Measurements from ENCODE around the gene XYLB.

DNA sequence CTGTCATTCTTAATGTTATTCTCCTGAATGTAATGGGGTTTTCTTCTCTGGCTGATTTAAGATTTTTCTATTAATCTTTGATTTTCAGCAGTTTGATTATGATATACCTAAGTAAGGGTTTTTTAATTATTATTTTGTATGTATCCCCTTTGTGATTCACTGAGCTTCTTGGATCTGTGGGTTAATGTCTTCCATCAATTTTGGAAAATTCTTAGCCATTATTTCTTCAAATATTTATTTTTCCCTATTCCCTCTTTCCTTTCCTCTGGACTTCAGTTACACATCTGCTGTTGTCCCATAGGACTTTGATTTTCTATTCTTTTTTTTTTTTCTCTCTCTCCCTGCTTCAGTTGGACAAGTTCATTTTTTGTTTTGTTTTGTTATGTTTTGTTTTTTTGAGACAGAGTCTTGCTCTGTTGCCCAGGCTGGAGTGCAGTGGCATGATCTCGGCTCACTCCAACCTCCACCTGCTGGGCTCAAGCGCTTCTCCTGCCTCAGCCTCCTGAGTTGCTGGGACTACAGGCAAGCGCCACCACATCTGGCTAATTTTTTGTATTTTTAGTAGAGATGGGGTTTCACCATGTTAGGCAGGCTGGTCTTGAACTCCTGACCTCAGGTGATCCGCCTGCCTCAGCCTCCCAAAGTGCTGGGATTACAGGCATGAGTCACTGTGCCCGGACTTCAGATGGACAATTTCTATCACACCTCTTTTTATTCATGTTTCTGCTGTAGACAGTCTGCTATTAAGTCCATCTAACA, 40.6 kb downstream of the XYLB start:
- TF ChIP-seq CTCF (IDR thresholded peaks at IDR 0.05) (no peak), POLR2AphosphoS5 (IDR thresholded peaks at IDR 0.05; ENCODE audit: low read depth, low read length) (no peak), TCF7L2 (IDR thresholded peaks at IDR 0.05; ENCODE audit: low read depth, low read length) (no peak), SIN3A (IDR thresholded peaks at IDR 0.05; ENCODE audit: borderline replicate concordance, insufficient read depth, low read depth, low read length) (no peak)
- TF ChIP-seq, protein P1, sequence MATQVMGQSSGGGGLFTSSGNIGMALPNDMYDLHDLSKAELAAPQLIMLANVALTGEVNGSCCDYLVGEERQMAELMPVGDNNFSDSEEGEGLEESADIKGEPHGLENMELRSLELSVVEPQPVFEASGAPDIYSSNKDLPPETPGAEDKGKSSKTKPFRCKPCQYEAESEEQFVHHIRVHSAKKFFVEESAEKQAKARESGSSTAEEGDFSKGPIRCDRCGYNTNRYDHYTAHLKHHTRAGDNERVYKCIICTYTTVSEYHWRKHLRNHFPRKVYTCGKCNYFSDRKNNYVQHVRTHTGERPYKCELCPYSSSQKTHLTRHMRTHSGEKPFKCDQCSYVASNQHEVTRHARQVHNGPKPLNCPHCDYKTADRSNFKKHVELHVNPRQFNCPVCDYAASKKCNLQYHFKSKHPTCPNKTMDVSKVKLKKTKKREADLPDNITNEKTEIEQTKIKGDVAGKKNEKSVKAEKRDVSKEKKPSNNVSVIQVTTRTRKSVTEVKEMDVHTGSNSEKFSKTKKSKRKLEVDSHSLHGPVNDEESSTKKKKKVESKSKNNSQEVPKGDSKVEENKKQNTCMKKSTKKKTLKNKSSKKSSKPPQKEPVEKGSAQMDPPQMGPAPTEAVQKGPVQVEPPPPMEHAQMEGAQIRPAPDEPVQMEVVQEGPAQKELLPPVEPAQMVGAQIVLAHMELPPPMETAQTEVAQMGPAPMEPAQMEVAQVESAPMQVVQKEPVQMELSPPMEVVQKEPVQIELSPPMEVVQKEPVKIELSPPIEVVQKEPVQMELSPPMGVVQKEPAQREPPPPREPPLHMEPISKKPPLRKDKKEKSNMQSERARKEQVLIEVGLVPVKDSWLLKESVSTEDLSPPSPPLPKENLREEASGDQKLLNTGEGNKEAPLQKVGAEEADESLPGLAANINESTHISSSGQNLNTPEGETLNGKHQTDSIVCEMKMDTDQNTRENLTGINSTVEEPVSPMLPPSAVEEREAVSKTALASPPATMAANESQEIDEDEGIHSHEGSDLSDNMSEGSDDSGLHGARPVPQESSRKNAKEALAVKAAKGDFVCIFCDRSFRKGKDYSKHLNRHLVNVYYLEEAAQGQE (IDR thresholded peaks at IDR 0.05; ENCODE audit: insufficient read depth in 1 of 2, low read depth in 2 of 2, low read length in 1 of 2): no peak

Measured in Panc1 (cell line).